Measurements from ENCODE around the gene ZNF44.

The ZNF44 gene

DNA sequence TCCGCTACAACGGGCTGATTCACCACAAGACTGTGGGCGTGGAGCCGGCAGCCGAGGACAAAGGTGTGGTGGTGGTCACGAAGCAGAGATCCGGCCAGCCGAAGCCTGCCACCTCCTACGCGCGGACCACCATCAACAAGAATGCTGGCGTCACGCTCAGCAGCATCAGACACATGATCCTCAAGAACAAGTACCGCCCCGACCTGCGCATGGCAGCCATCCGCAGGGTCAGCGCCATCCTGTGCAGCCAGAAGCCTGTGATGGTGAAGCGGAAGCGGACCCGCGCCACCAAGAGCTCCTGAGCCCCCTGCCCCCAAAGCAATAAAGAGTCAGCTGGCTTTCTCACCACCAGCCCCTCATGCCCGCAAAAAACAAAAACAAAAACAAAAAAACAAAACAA, 34.4 kb downstream of the ZNF44 start:
- Histone ChIP-seq H3K4me3 (ENCODE audit: low read depth in 1 of 2, low read length in 2 of 2) (no peak overlapping the region), H3K27ac (ENCODE audit: low read depth, low read length) (no peak overlapping the region), H3K36me3 (ENCODE audit: insufficient read depth, low read length) (no peaks in the 10 kb centered on the region), H3K4me1 (ENCODE audit: insufficient read depth, low read length) (no peaks in the 10 kb centered on the region), H3K9me3 (ENCODE audit: low read length) (no peaks in the 10 kb centered on the region), H3K27me3 (ENCODE audit: control insufficient read depth in 1 of 2, insufficient read depth in 2 of 2, low read length in 2 of 2) (no peaks in the 10 kb centered on the region), H3K9ac (ENCODE audit: low read length) (no peak overlapping the region)

- H3K36me3 ChIP-seq (ENCODE audit: insufficient read depth, low read length) = peaks cover under 1% of the 10 kb centered on the region
- peaks cover 3% of the 10 kb centered on the region for H3K9me3 ChIP-seq (ENCODE audit: low read length)
- no peaks in the 10 kb centered on the region for H3K4me1 ChIP-seq (ENCODE audit: insufficient read depth, low read length)
- H3K9ac ChIP-seq (ENCODE audit: low read length) = no peak overlapping the region
- H3K4me3 ChIP-seq (ENCODE audit: low read depth in 1 of 2, low read length in 2 of 2) = no peak overlapping the region
- H3K27me3 ChIP-seq (ENCODE audit: control insufficient read depth in 1 of 2, insufficient read depth in 2 of 2, low read length in 2 of 2) = no peaks in the 10 kb centered on the region
- H3K27ac ChIP-seq (ENCODE audit: low read depth, low read length) = no peak overlapping the region
These were observed 39.3 kb downstream of the ZNF44 start for GRCh38 chr19:12255372-12255771.

DNA sequence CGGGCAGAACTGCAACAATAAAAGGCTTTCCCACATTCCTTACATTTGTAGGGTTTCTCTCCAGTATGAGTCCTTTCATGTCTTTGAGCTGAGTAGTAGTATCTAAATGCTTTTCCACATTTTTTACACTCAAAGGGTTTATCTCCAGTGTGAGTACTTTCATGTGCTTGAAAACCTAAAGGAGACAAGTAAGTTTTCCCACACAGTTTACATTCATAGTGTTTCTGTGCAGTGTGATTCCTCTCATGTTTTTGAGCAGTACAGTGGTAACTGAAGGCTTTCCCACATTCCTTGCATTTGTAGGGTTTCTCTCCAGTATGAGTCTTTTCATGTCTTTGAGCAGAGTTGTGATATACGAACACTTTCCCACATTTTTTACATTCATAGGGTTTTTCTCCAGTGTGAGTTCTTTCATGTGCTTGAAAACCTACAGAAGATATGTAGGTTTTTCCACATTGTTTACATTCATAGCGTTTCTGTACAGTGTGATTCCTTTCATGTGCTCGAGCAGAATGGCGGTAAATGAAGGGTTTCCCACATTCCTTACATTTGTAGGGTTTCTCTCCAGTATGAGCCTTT, 47.0 kb downstream of the ZNF44 start:
- no peak overlapping the region for H3K27ac ChIP-seq (ENCODE audit: low read depth, low read length)
- no peak overlapping the region for H3K4me3 ChIP-seq (ENCODE audit: low read depth in 1 of 2, low read length in 2 of 2)
- no peaks in the 10 kb centered on the region for H3K4me1 ChIP-seq (ENCODE audit: insufficient read depth, low read length)
- H3K9ac ChIP-seq (ENCODE audit: low read length) = no peak overlapping the region
- H3K27me3 ChIP-seq (ENCODE audit: control insufficient read depth in 1 of 2, insufficient read depth in 2 of 2, low read length in 2 of 2) = no peaks in the 10 kb centered on the region
- peaks cover 22% of the 10 kb centered on the region for H3K9me3 ChIP-seq (ENCODE audit: low read length)
- H3K36me3 ChIP-seq (ENCODE audit: insufficient read depth, low read length) = peaks cover 30% of the 10 kb centered on the region

DNA sequence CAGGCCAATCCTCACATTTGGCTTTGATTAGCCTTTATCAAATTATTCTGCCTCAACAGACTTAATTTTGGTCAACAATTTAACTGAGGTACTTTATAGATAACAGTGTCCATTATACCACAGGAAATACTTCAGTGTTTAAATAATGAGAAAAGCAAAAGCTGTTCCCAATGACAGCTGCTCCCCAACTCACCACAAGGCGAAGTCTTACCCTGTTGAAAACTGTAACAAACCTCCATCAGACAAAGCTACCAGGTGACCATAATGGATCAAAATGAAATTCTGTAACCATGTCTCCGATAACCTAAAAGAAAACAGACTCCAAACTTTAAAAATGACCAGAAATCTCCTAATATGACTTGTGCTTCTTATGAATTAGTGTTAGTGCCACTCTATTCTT, 50.3 kb downstream of the ZNF44 start:
- H3K27ac ChIP-seq (ENCODE audit: low read depth, low read length) = no peak overlapping the region
- H3K4me1 ChIP-seq (ENCODE audit: insufficient read depth, low read length) = no peaks in the 10 kb centered on the region
- H3K36me3 ChIP-seq (ENCODE audit: insufficient read depth, low read length) = peaks cover 24% of the 10 kb centered on the region
- H3K4me3 ChIP-seq (ENCODE audit: low read depth in 1 of 2, low read length in 2 of 2) = no peak overlapping the region
- H3K9me3 ChIP-seq (ENCODE audit: low read length) = peaks cover 19% of the 10 kb centered on the region
- H3K27me3 ChIP-seq (ENCODE audit: control insufficient read depth in 1 of 2, insufficient read depth in 2 of 2, low read length in 2 of 2) = no peaks in the 10 kb centered on the region
- no peak overlapping the region for H3K9ac ChIP-seq (ENCODE audit: low read length)

DNA sequence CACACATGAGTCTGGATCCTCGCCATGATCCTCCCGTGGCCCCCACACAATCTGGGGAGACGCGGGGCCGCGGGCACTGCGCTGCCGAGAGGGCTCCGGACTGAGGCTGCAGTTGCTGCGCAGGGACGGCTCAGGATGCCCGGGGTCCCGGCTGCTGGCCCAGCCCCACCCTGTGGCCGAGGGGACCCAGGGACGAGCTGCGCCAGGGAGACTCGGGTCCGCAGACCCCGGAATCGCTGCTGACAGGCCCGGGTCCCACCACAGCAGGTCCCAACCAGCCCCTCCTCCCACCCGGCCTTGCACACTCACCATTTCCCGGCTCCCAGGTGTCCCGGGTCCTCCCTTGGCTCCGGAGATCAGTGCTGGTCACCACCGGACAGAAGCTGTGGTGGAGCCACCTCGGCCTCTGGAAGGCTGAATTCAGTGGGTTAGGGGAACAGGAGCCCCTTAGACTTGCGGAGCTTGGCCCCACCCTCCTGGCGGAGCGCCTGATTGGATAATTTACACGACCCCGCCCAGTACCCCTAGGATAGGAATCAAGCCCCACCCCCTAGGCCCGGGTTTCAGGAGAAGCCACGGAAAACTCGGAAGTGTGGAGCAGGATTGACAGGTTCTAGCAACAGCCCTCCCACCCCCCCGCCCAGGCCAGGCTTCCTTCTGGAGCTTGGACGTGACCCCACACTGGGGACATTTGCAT, 57.4 kb downstream of the ZNF44 start:
- Histone ChIP-seq H3K36me3 (ENCODE audit: insufficient read depth, low read length) (no peaks in the 10 kb centered on the region), H3K27ac (ENCODE audit: low read depth, low read length) (no peak overlapping the region), H3K9ac (ENCODE audit: low read length) (no peak overlapping the region), H3K4me3 (ENCODE audit: low read depth in 1 of 2, low read length in 2 of 2) (no peak overlapping the region), H3K4me1 (ENCODE audit: insufficient read depth, low read length) (no peaks in the 10 kb centered on the region), H3K27me3 (ENCODE audit: control insufficient read depth in 1 of 2, insufficient read depth in 2 of 2, low read length in 2 of 2) (no peaks in the 10 kb centered on the region), H3K9me3 (ENCODE audit: low read length) (no peaks in the 10 kb centered on the region)

- Histone ChIP-seq H3K4me3 (ENCODE audit: low read depth in 1 of 2, low read length in 2 of 2) (no peak overlapping the region), H3K27ac (ENCODE audit: low read depth, low read length) (no peak overlapping the region), H3K4me1 (ENCODE audit: insufficient read depth, low read length) (no peaks in the 10 kb centered on the region), H3K9ac (ENCODE audit: low read length) (no peak overlapping the region), H3K9me3 (ENCODE audit: low read length) (no peaks in the 10 kb centered on the region), H3K36me3 (ENCODE audit: insufficient read depth, low read length) (no peaks in the 10 kb centered on the region), H3K27me3 (ENCODE audit: control insufficient read depth in 1 of 2, insufficient read depth in 2 of 2, low read length in 2 of 2) (no peaks in the 10 kb centered on the region)
These were observed 61.7 kb downstream of the ZNF44 start for GRCh38 chr19:12232961-12233360.

DNA sequence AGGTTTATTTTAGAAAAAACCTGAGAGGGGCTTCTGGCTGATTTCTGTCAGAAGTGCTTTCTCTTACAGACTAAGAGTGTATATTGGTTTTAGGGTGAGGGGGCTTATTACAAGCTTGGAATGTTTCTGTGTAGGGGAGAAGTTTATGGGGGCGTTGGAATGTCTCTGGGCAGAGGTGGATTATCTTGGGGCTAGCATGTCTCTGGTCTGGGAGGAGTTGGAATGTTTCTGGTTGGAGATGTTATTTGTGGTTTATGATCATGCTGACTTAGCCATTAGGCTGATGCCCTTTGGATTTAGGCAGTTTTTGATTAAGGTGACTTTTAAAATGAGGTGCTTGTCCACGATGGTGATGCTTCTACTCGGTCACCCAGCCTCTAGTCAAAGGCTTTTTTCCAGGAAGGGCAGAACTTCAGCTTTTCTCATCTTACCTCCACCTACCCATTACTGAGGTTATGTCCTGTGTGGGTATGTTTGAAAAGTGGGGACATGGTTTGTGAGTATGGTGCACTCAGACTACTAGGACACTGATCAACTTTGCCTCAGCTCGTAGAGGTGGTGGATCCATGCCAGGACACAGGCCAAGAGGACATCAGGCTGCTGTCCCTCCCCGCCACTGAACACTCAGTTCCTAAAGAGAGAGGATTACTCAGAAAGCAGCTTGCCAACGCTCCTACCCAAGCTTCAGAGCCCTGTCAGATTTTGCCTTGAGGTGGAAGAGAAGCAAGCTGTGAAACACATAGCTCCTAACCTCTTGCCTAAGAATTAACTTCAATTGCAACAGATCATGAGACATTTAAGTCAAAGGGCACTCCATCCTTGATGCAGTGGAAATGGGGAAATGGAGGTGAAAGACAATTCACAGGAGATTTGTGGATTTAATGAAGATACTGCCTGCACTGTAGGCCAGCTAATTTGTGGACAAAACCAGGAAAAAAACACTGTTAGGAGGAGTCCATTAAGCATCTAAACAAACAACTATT, 63.6 kb downstream of the ZNF44 start:
- H3K27me3 ChIP-seq (ENCODE audit: control insufficient read depth in 1 of 2, insufficient read depth in 2 of 2, low read length in 2 of 2) = no peaks in the 10 kb centered on the region
- H3K27ac ChIP-seq (ENCODE audit: low read depth, low read length) = no peak overlapping the region
- H3K36me3 ChIP-seq (ENCODE audit: insufficient read depth, low read length) = no peaks in the 10 kb centered on the region
- H3K4me3 ChIP-seq (ENCODE audit: low read depth in 1 of 2, low read length in 2 of 2) = no peak overlapping the region
- H3K9ac ChIP-seq (ENCODE audit: low read length) = no peak overlapping the region
- no peaks in the 10 kb centered on the region for H3K4me1 ChIP-seq (ENCODE audit: insufficient read depth, low read length)
- no peaks in the 10 kb centered on the region for H3K9me3 ChIP-seq (ENCODE audit: low read length)

- H3K4me3 ChIP-seq (ENCODE audit: low read depth in 1 of 2, low read length in 2 of 2) = no peak overlapping the region
- no peaks in the 10 kb centered on the region for H3K27me3 ChIP-seq (ENCODE audit: control insufficient read depth in 1 of 2, insufficient read depth in 2 of 2, low read length in 2 of 2)
- no peaks in the 10 kb centered on the region for H3K9me3 ChIP-seq (ENCODE audit: low read length)
- H3K9ac ChIP-seq (ENCODE audit: low read length) = no peak overlapping the region
- peaks cover 6% of the 10 kb centered on the region for H3K36me3 ChIP-seq (ENCODE audit: insufficient read depth, low read length)
- no peaks in the 10 kb centered on the region for H3K4me1 ChIP-seq (ENCODE audit: insufficient read depth, low read length)
- no peak overlapping the region for H3K27ac ChIP-seq (ENCODE audit: low read depth, low read length)
These were observed 64.7 kb downstream of the ZNF44 start for GRCh38 chr19:12229990-12230389.

GRCh38 chr19:12224676-12225075, 70.0 kb downstream of the ZNF44 start:
- Histone ChIP-seq H3K36me3 (ENCODE audit: insufficient read depth, low read length) (peaks cover 17% of the 10 kb centered on the region), H3K27me3 (ENCODE audit: control insufficient read depth in 1 of 2, insufficient read depth in 2 of 2, low read length in 2 of 2) (no peaks in the 10 kb centered on the region), H3K4me3 (ENCODE audit: low read depth in 1 of 2, low read length in 2 of 2) (no peak overlapping the region), H3K27ac (ENCODE audit: low read depth, low read length) (no peak overlapping the region), H3K9ac (ENCODE audit: low read length) (no peak overlapping the region), H3K4me1 (ENCODE audit: insufficient read depth, low read length) (no peaks in the 10 kb centered on the region), H3K9me3 (ENCODE audit: low read length) (no peaks in the 10 kb centered on the region)

DNA sequence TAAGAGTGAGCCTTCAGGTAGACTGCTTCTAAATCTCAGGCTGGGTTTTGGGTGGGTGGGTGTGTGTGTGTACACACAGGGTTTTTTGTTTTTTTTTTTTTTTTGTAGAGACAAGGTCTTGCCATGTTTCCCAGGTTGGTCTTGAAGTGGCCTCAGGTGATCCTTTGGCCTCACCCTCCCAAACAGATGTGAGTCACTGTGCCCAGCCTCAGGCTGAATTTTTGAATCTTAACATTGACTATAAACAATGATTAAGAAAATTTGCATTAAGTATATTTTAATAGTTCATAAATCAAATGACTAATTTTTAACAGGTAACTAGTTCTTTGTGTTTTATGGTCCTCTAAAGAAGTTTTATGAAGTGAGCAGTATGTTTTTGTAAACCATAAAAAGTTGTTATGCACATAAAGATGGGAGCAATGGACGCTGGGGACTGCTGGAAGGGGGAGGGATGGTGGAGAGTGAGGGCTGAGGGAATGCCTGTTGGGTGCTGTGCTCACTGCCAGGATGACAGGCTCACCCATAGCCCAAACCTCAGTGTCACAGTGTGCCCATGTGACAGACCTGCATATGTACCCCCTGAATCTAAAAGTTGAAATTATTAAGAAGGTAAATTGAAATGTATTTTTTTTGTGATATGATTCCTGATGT, 71.6 kb downstream of the ZNF44 start:
- H3K9me3 ChIP-seq (ENCODE audit: low read length) = no peaks in the 10 kb centered on the region
- no peak overlapping the region for H3K9ac ChIP-seq (ENCODE audit: low read length)
- no peaks in the 10 kb centered on the region for H3K27me3 ChIP-seq (ENCODE audit: control insufficient read depth in 1 of 2, insufficient read depth in 2 of 2, low read length in 2 of 2)
- H3K36me3 ChIP-seq (ENCODE audit: insufficient read depth, low read length) = peaks cover 20% of the 10 kb centered on the region
- no peaks in the 10 kb centered on the region for H3K4me1 ChIP-seq (ENCODE audit: insufficient read depth, low read length)
- no peak overlapping the region for H3K27ac ChIP-seq (ENCODE audit: low read depth, low read length)
- no peak overlapping the region for H3K4me3 ChIP-seq (ENCODE audit: low read depth in 1 of 2, low read length in 2 of 2)

Data from muscle layer of colon (tissue), 2 donors.